KMS-11 (cell line): Measurements from ENCODE around the gene AFG3L2.

Source experiments
- H2AFZ ChIP-seq: fragments of 200-600 bp; sonication (generic); 2 replicates; pipeline ENCODE4 v1.6.1; 2016; ENCODE audit warnings: antibody characterized with exemption, mixed run types, low read depth
- H3K27ac ChIP-seq: fragments of 200-600 bp; sonication (generic); 2 replicates; pipeline ENCODE4 v1.6.1; 2016; ENCODE audit warnings: mild to moderate bottlenecking, mixed run types
- H3K27me3 ChIP-seq: fragments of 200-600 bp; sonication (generic); 2 replicates; pipeline ENCODE4 v1.6.1; 2017; ENCODE audit warnings: mild to moderate bottlenecking, low read depth, mixed run types, moderate library complexity; ENCODE audit not compliant: insufficient read depth
- H3K36me3 ChIP-seq: fragments of 200-600 bp; sonication (generic); 2 replicates; pipeline ENCODE4 v1.6.1; 2017; ENCODE audit warnings: mild to moderate bottlenecking, mixed run types; ENCODE audit not compliant: insufficient read depth
- H3K4me1 ChIP-seq: fragments of 200-600 bp; sonication (generic); 2 replicates; pipeline ENCODE4 v1.6.1; 2016; ENCODE audit warnings: mild to moderate bottlenecking, low read depth, mixed run types; ENCODE audit not compliant: poor library complexity, severe bottlenecking
- H3K4me2 ChIP-seq: fragments of 200-600 bp; sonication (generic); 2 replicates; pipeline ENCODE4 v1.7.0; 2016; ENCODE audit warnings: mild to moderate bottlenecking, mixed run types
- H3K4me3 ChIP-seq: fragments of 200-600 bp; sonication (generic); IDR thresholded peaks from 2 replicates; pipeline ENCODE4 v1.6.1; 2017; ENCODE audit warnings: low read depth, low read length, mixed read lengths; ENCODE audit not compliant: insufficient read depth
- H3K79me2 ChIP-seq: fragments of 200-600 bp; sonication (generic); 2 replicates; pipeline ENCODE4 v1.6.1; 2016; ENCODE audit warnings: low read depth, mixed run types; ENCODE audit not compliant: insufficient read depth
- H3K9ac ChIP-seq: fragments of 200-600 bp; sonication (generic); 2 replicates; pipeline ENCODE4 v1.6.1; 2016; ENCODE audit warnings: mild to moderate bottlenecking, mixed run types
- H4K20me1 ChIP-seq: fragments of 200-600 bp; sonication (generic); 2 replicates; pipeline ENCODE4 v1.6.1; 2016; ENCODE audit warnings: mild to moderate bottlenecking, mixed run types; ENCODE audit not compliant: insufficient read depth
- TF ChIP-seq, protein P1 (sequence below): fragments of 200-600 bp; sonication (generic); conservative IDR thresholded peaks from 2 replicates; pipeline ENCODE4 v1.6.1; 2017; ENCODE audit warnings: low read depth, mild to moderate bottlenecking, antibody characterized with exemption, low read length, moderate library complexity, mixed read lengths

Gene AFG3L2

GRCh38 chr18:12299862-12300261 lies 77.2 kb downstream of the AFG3L2 start:
- Histone ChIP-seq H3K9ac (no peak overlapping the region), H3K36me3 (no peaks in the 10 kb centered on the region), H3K27me3 (no peaks in the 10 kb centered on the region), H3K27ac (no peak overlapping the region), H4K20me1 (no peaks in the 10 kb centered on the region), H3K79me2 (no peaks in the 10 kb centered on the region), H2AFZ (no peak overlapping the region), H3K4me3 (no peak overlapping the region), H3K4me1 (no peaks in the 10 kb centered on the region), H3K4me2 (no peak overlapping the region)
- TF ChIP-seq, protein P1, sequence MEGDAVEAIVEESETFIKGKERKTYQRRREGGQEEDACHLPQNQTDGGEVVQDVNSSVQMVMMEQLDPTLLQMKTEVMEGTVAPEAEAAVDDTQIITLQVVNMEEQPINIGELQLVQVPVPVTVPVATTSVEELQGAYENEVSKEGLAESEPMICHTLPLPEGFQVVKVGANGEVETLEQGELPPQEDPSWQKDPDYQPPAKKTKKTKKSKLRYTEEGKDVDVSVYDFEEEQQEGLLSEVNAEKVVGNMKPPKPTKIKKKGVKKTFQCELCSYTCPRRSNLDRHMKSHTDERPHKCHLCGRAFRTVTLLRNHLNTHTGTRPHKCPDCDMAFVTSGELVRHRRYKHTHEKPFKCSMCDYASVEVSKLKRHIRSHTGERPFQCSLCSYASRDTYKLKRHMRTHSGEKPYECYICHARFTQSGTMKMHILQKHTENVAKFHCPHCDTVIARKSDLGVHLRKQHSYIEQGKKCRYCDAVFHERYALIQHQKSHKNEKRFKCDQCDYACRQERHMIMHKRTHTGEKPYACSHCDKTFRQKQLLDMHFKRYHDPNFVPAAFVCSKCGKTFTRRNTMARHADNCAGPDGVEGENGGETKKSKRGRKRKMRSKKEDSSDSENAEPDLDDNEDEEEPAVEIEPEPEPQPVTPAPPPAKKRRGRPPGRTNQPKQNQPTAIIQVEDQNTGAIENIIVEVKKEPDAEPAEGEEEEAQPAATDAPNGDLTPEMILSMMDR = no peak

GRCh38 chr18:12296457-12296856 lies 80.6 kb downstream of the AFG3L2 start:
- H3K36me3 ChIP-seq = no peaks in the 10 kb centered on the region
- H3K4me2 ChIP-seq = no peak overlapping the region
- H3K9ac ChIP-seq = no peak overlapping the region
- H4K20me1 ChIP-seq = no peaks in the 10 kb centered on the region
- no peak overlapping the region for H2AFZ ChIP-seq
- H3K27ac ChIP-seq = no peak overlapping the region
- TF ChIP-seq, protein P1 = no peak
- H3K79me2 ChIP-seq = no peaks in the 10 kb centered on the region
- no peaks in the 10 kb centered on the region for H3K4me1 ChIP-seq
- no peaks in the 10 kb centered on the region for H3K27me3 ChIP-seq
- H3K4me3 ChIP-seq = no peak overlapping the region

DNA sequence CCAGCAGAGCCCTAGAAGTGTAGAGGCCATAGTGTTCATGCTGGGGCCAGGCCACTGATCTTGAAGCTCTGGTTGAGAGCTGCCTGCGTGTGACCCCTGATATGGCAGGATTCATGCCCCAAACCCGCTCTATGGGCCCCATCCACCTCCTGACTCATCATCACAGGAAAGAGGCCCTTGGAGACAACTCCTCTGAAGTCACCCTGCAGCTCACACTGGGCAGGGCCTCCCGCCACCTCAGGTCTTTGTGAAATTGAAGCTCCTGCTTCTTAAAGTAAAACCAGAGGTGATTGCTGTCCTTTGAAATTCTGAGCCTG lies 81.0 kb downstream of the AFG3L2 start:
- Histone ChIP-seq H3K4me2 (no peak overlapping the region), H3K4me3 (no peak overlapping the region), H4K20me1 (no peaks in the 10 kb centered on the region), H3K27me3 (no peaks in the 10 kb centered on the region), H3K9ac (no peak overlapping the region), H2AFZ (no peak overlapping the region), H3K4me1 (no peaks in the 10 kb centered on the region), H3K36me3 (no peaks in the 10 kb centered on the region), H3K27ac (no peak overlapping the region), H3K79me2 (no peaks in the 10 kb centered on the region)
- TF ChIP-seq, protein P1 = no peak

DNA sequence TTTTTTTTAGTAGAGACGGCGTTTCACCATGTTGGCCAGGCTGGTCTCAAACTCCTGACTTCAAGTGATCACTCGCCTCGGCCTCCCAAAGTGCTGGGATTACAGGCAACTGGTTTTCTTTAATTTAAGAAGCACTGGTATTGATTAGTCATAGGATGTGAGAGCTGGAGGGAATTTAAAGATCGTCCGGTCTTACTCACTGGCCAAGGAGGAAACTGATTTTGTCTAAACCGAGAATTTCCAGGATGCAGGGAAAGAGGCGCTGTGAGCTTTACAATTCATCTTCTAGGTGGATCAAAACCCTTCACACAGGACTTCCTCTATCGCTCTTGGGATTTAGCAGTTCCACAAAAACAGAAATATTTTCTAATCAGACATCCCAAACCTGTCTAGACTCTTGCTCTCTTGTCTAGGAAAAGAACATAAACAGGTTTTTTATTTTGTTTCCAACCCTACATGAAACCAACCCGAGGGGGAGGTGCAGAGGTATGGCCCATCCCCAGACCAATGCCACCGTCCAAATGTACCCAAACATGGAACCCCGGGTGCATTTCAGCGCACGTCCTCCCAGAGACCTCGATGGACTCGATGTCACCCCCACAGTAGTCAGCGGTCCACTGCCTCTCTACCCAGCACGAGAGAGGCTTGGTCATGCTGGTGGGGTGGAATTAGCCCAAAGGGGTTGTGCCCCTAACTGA lies 81.5 kb downstream of the AFG3L2 start:
- Histone ChIP-seq H2AFZ (no peak overlapping the region), H3K27me3 (no peaks in the 10 kb centered on the region), H3K79me2 (no peaks in the 10 kb centered on the region), H4K20me1 (no peaks in the 10 kb centered on the region), H3K4me3 (no peak overlapping the region), H3K4me2 (no peak overlapping the region), H3K9ac (no peak overlapping the region), H3K36me3 (no peaks in the 10 kb centered on the region), H3K27ac (no peak overlapping the region), H3K4me1 (no peaks in the 10 kb centered on the region)
- TF ChIP-seq, protein P1 = no peak
